GM12891 (cell line): ENCODE measurements around the gene PPP1R13L.
"Not testable (repeated sequence)": the region's sequence is repeated elsewhere in the genome, so short reads cannot be mapped to it uniquely, and the experiment has no call there.

ENCODE experiments used
- DNase-seq: peaks from one replicate; pipeline ENCODE4 v3.0.0; 2011; ENCODE audit warnings: low spot score; ENCODE audit not compliant: insufficient read length
- FAIRE-seq: peaks from 2 replicates; lab custom pipeline; 2011; peaks lifted over from hg19 to GRCh38; lab: Jason Lieb, UNC
- PAX5 ChIP-seq: IDR thresholded peaks from 2 replicates; pipeline ENCODE4 v1.6.1; 2011; ENCODE audit warnings: low read length, moderate library complexity, mild to moderate bottlenecking; ENCODE audit not compliant: insufficient read depth, severe bottlenecking
- POLR2A ChIP-seq: IDR thresholded peaks from 2 replicates; pipeline ENCODE4 v1.6.1; 2011; ENCODE audit warnings: low read depth, low read length, control low read depth
- POLR2AphosphoS5 ChIP-seq: IDR thresholded peaks from 2 replicates; pipeline ENCODE4 v1.6.1; 2011; ENCODE audit warnings: low read depth, low read length, control low read depth
- POU2F2 ChIP-seq: IDR thresholded peaks from 2 replicates; pipeline ENCODE4 v1.6.1; 2011; ENCODE audit warnings: low read depth, mild to moderate bottlenecking, control low read depth, low read length, moderate library complexity
- SPI1 ChIP-seq: IDR thresholded peaks from 2 replicates; pipeline ENCODE4 v1.6.1; 2011; ENCODE audit warnings: low read depth, low read length, control low read depth
- TAF1 ChIP-seq: IDR thresholded peaks from 2 replicates; pipeline ENCODE4 v1.6.1; 2011; ENCODE audit warnings: low read depth, low read length, control low read depth

PPP1R13L gene

DNA sequence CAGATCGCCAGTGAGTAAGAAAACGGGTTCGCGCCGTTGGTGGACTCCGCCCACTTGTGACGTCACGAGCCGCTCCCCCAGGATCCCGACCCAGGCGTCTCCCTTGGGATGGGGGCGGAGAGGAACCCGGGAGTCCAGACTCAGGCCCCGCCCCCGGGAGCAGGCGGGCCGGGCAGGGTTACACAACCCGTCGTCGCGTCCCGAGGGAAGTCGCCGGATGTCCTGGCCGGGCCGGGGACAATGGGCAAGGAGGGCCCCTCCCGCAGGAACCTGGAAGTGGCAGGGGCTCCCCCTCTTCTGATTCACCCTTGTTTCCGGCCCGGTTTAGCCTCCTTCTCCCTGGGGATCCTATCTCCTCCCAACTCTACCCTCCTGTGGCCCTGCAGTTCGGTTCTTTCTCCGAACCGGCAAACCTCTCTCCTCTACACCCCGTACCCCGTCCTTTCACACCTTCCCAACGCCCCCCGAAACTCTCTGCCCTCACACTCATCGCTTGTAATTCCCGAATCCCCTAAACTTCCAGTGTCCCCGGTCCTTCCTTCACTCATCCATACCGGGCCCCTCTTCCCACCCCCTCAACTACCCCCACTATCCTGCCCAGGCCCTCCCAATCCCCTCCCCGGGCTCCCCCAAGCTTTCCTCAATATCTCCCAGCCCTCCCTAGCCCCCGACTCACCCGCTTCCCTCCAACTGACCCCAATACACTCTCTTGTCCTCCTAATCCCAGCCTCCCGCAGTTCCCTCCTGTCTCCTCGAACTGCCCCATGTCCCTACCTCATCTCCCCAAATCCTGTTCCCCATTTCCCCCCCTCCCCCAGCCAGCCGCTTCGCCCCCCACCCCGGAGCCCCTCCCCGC, 38.8 kb upstream of the PPP1R13L start:
- DNase-seq (no peak), FAIRE-seq (peak; percentile 28)
- TF ChIP-seq POLR2AphosphoS5 (no peak), POU2F2 (no peak), TAF1 (no peak), PAX5 (no peak), POLR2A (no peak), SPI1 (no peak)

DNA sequence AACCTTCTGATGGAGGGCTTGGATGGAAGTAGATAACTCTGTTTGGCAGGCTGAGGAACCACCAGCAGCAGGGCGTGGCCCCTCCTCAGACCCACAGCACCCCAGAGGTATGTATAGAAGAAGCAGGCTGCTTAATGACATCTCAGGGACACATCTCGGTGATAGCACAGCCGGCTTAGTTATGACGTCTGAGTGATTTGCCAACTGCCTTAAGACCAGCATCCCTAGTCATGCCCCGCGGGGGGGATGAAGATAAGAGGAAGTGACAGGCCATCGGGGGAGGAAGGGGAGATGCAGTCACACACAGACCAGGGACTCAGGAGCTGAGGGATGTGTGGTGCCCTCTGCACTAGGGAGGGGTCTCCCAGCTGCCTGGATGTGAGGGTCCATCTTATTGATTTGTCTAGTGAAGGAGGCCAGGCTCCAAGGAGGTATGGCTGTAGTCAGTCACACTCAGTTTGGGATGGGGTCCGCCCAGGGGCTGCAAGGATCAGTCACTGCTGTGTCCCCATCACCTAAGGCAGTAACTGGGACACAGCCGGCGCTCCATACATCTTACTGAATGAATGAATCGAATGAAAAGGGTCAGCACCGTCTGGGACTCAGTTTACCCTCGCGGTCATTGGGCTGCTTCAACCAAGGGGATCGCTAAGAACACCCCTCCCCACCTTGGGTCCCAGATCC, 38.1 kb upstream of the PPP1R13L start:
- peak; percentile 38 for FAIRE-seq
- DNase-seq = no peak
- TF ChIP-seq POLR2AphosphoS5 (no peak), POU2F2 (no peak), POLR2A (no peak), SPI1 (peak; percentile 72)

DNA sequence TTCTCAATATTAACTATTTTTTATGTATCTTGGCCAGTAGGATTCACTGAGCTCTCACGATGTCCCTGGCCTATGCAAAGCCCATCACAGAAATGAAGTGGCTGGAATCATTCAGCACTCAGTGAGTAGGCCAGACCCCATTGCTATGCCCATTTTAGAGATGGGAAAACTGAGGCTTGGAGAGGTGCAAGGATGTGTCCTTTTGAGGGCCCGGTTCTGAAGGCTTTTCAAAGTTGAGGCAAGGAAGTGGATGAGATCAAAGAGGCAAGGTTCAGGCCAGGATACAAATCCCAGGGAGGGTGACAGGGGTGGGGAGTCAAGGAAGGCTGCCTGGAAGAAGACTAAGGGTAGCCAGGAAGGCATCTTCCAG, 37.5 kb upstream of the PPP1R13L start:
- TF ChIP-seq POU2F2 = no peak
- no peak for TF ChIP-seq PAX5
- no peak for TF ChIP-seq POLR2A
- TF ChIP-seq SPI1 = no peak
- TF ChIP-seq POLR2AphosphoS5 = no peak
- TF ChIP-seq TAF1 = no peak
- no peak for FAIRE-seq
- no peak for DNase-seq

DNA sequence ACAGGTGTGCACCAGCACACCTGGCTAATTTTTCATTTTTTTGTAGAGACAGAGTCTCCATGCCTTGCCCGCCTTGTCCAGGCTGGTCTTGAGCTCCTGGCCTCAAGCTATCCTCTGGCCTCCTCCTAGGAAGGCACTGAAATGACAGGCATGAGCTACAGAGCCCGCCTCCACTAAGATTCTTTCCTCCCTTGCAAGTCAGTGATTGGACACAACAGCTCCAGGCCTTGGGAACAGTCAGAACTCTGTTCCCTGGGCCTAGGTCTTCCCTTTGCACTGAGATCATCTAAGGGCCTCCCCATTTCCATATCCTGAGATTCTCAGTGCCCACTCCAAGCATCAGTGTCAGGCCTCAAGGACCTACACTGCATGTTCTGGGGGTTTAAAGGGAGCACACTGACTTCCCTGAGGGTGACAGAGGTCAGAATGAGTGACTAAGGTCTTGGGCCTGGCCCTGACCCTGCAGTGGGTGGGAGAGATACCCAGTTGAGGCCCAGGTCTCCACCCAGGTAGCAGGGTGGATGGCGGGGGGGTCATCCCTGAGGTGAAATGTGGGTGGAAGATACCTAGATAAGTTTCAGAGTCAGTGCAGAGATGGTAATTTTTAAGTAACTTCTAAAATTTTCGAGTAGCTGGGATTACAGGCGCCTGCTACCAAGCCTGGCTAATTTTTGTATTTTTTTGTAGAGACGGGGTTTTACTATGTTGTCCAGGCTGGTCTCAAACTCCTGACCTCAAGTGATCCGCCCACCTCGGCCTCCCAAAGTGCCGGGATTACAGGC, 36.2 kb upstream of the PPP1R13L start:
- no peak for DNase-seq
- peak; percentile 65 for FAIRE-seq
- TF ChIP-seq SPI1 = no peak
- no peak for TF ChIP-seq TAF1
- no peak for TF ChIP-seq POLR2A
- no peak for TF ChIP-seq POLR2AphosphoS5
- no peak for TF ChIP-seq POU2F2
- TF ChIP-seq PAX5 = no peak

DNA sequence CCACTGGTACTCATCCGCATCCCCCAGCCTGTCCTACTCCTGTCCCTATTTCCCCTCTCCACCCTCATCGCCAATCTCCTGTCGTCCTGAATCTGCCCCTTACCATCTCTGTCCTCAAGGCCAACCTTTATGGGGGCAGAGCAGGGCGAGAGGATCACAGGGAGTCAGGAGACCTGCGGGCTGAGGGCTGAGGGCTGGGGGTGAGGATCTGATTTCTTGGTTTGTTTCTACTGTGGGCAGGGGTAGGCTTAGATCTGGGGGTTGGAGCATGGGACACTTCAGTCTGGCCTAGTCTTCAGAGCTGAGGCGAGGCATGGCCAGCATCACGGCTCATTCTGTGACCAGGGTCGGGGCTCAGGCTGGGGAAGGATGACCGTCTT, 35.4 kb upstream of the PPP1R13L start:
- FAIRE-seq = peak; percentile 38
- TF ChIP-seq TAF1 (no peak), SPI1 (no peak), POLR2A (no peak), PAX5 (no peak), POU2F2 (no peak), POLR2AphosphoS5 (no peak)

DNA sequence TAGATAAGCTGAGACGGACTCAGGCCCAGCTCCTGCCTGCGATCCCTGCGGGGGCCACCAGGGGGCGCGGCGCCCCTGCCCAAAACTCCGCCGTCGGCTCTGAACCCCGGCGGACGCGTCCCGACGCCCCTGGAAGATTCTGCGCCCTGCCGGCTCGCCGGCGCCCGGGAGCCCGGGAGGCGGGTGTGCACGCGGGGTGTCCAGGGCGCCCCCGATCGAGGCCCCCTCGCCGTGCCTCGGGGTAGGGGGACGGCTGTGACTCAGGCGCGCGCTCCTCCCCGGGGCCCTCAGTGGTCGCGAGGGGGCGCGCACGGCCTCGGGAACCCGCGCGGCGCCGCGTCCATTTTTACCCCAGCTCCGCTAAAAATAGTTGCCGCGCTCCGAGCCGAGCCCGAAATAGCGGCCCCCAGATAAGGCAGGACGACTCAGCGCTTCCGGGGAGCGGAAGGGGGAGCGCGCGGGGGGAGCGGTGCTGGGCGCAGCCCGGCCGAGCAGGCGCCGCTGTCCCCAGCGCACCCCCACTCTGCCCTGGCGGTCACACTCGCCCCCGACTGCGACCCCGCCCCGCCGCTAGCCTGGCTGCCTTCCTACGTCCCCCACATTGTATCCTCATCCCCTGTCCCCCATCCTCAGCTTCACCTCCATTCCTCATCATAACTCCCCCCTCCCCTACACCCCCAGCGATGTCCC, 34.8 kb upstream of the PPP1R13L start:
- peak; percentile 78 for DNase-seq
- TF ChIP-seq POU2F2 (no peak), POLR2A (no peak), SPI1 (no peak), TAF1 (no peak), PAX5 (no peak), POLR2AphosphoS5 (no peak)
- peak; percentile 86 for FAIRE-seq

More for the DNA sequence above, 35.4 kb upstream of the PPP1R13L start:
- DNase-seq = no peak

DNA sequence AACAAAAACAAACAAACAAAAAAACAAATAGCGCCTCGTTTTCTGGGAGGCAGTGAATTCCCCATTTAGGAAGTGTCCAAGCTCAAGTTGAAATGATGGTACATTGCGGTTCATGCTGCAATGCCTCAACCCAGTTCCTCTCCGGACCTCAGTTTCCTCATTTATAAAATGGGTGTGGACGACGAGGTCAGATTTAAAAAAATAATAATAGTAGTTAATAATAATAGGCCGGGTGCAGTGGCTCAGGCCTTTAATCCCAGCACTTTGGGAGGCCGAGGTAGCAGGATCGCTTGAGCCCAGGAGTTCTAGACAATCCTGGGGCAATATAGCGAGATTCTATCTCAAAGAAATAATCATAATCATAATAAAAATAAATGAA, 34.3 kb upstream of the PPP1R13L start:
- no peak for DNase-seq
- FAIRE-seq = no peak
- no peak for TF ChIP-seq PAX5
- TF ChIP-seq POU2F2 = no peak
- TF ChIP-seq SPI1 = no peak
- no peak for TF ChIP-seq POLR2AphosphoS5
- no peak for TF ChIP-seq TAF1
- TF ChIP-seq POLR2A = no peak

DNA sequence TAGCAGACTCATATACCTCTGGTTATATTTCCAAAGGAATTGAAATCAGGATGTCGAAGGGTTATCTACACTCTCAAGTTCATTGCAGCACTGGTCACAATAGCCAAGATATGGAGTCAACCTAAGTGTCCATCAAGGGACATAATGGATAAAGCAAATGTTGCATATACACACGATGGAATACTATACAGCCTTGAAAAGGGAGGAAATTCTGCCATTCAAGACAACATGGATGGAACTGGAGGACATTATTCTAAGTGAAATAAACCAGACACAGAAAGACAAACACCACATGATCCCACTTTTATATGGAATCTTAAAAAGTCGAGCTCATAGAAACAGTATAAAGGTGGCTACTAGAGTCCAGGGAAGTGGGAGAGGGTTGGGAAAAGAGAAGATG, 32.5 kb upstream of the PPP1R13L start:
- DNase-seq (no peak), FAIRE-seq (no peak)
- TF ChIP-seq PAX5 = no peak
- no peak for TF ChIP-seq SPI1
- TF ChIP-seq POLR2AphosphoS5 = no peak
- TF ChIP-seq POU2F2 = no peak
- no peak for TF ChIP-seq POLR2A
- no peak for TF ChIP-seq TAF1

DNA sequence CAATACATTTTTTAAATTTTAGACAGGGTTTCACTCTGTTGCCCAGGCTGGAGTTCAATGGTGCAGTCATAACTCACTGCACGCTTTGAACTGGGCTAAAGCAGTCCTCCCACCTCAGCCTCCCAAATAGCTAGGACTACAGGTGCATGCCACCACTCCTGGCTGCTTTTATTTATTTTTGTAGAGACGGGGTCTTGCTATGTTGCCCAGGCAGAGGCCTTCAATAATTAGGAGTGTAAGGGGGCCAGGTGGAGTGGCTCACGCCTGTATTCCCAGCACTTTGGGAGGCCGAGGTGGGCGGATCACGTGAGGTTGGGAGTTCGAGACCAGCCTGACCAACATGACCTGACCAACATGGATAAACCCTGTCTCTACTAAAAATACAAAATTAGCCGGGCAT, 27.7 kb upstream of the PPP1R13L start:
- FAIRE-seq, DNase-seq: not testable (repeated sequence)

DNA sequence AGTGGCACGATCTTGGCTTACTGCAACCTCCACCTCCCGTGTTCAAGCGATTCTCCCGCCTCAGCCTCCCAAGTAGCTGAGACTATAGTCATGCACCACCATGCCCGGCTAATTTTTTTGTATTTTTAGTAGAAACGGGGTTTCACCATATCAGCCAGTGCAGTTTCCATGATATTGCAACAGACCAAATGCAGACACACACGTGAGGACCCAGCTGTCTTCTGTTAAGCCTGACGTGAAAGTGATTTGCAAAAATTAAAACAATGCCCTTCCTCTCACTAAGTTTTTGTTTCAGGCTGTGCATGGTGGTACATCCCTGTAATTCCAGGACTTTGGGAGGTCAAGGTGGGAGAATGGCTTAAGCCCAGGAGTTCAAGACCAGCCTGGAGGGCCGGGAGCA, 26.1 kb upstream of the PPP1R13L start:
- not testable (repeated sequence) for DNase-seq
- peak; percentile 38 for FAIRE-seq

DNA sequence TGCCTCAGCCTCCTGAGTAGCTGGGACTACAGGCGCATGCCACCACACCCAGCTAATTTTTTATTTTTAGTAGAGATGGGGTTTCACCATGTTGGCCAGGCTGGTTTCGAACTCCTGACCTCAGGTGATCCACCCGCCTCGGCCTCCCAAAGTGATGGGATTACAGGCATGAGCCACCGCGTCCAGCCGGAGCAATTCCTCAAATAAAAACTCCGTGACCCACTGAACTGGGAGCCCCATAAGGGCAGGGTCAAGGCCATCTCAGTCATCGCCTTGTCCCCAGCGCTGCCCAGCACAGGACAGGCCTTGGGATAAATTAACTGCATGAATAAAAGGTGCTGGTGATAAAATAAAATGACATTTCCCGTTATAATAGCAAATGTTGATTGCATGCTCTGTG, 25.0 kb upstream of the PPP1R13L start:
- not testable (repeated sequence) for FAIRE-seq, DNase-seq
